ENCODE results near the gene CLEC18B.
A peak's percentile ranks its signal among the peaks of the same experiment; 100 is the strongest.
"Not testable (repeated sequence)": the region's sequence is repeated elsewhere in the genome, so short reads cannot be mapped to it uniquely, and the experiment has no call there.

Gene CLEC18B

DNA sequence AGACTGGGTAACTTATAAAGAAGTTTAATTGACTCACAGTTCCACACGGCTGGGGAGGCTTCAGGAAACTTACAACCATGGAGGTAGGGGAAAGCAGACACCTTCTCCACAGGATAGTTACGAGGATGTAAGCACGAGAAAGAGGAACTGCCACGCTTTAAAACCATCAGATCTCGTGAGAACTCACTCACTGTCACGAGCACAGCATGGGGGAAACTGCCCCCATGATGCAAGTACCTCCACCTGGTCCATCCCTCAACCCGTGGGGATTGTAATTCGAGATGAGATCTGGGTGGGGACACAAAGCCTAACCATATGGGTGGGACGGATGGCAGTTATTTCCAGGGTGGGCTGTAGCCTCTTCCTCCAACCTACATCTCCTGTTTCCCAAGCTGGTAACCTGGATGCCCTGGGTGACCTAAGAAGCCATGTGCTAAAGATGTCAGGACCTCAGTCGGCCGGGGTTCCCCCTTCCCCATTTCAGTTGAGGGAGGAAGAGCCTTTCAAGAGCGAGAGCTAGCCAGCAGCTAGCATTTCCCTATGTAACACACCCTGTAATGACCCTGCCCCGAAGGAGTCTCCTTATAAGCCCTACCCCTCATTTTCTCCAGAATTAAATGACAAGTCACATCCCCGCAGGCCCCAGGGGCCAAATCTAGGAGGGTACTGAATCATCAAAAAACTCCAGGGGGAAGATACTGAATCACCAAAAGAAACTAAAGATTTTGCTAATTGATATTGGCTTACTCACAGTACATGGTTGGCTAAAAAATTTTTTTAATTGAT, 16.9 kb downstream of the CLEC18B start:
- DNase-seq, result not testable (repeated sequence)

DNA sequence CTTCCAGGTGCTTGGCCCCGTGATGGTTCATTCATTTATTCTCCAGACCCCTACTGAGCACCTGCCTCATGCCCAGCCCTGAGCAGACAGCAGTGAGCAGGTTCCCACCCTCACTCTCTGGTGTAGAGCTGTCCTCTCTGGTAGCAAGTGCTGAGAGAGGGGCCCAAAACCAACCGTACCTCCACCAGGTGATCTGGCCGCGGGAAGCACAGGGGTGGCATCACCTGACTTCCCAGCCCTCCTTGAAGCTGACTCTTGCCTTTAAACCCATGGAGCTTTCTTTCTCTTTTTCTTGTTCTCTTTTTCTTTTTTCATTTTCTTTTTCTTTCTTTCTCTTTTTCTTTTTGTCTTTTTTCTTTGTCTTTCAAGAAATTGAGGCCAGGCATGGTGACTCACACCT, 21.0 kb downstream of the CLEC18B start:
- not testable (repeated sequence) for DNase-seq

DNA sequence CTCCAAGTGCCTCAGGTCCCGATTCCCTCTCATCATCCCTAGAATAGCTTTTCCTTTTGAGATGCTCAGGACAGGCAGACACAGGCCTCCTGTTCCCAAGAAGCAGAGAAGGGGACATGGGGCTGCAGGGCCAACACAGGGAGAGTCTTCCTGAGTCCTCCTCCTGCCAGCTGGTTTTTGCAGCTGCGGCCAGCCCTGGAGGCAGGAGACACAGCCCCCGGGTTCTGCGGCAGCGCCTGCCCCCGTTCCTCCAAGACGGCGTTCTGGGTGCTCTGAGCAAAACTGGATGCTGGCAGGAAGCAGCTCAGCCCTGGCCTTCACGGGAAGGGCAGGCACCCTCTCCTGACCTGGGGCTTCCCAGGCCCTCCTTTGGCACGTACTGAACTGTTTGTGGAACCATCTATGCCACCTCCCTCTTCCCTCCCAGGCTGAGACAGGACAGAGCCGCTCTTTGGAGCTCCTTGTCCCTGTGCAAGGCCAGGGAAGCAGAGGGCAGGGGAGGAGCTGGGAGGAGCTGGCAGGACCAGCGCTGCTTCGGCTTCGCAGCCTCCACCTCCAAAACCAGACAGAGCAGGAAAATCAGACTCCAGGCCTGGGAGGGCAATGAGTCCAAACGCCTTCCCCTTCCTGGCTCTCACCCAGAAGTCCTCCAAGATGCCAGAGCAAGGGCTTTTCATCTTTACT, 22.9 kb downstream of the CLEC18B start:
- DNase-seq, result not testable (repeated sequence)

DNA sequence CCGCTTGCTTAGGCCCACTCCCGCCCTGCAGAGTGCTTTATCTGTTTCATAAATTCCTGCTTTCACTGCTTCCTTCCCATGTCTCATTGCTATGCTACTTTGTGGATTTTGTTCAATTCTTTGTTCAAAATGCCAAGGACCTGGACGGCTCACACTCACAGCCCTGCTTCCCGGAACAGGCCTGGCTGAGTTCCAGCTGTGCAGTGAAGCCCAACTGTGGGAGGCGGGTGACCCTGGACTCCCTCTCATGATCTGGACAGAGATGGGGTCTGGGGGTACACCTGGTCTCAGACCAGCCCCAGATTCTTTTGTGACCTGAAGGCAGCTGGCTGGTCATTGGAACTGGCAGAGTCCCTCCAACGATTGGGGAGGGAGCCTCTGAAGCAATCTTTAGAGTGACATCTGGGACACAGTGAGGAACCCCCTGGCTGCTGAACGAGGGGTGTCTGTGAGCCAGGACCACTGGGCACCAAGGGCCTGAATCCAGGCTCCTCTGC, 24.7 kb downstream of the CLEC18B start:
- not testable (repeated sequence) for DNase-seq

DNA sequence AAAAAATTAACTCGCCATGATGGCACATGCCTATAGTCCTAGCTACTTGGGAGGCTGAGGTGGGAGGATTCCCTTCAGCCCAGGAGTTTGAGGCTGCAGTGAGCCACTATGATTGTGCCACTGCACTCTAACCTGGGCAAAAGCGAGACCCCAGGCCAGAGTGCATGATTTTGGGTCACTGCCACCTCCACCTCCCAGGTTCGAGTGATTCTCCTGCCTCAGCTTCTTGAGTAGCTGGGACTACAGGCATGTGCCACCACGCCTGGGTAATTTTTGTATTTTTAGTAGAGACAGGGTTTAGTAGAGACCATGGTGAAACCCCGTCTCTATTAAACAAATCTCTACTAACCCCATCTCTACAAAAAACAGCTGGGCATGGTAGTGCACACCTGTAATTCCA, 26.7 kb downstream of the CLEC18B start:
- not testable (repeated sequence) for DNase-seq

DNA sequence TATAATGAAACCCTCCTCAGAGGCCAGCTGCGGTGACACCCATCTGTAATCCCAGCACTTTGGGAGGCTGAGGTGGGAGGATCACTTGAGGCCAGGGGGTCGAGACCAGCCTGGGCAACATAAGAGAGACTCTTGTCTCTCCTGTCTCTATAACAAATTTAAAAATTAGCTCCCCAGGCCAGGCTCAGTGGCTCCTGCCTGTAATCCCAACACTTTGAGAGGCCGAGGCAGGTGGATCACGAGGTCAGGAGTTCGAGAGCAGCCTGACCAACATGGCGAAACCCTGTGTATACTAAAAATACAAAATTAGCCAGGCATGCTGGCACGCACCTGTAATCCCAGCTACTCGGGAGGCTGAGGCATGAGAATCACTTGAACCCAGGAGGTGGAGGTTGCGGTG, 27.1 kb downstream of the CLEC18B start:
- not testable (repeated sequence) for DNase-seq

DNA sequence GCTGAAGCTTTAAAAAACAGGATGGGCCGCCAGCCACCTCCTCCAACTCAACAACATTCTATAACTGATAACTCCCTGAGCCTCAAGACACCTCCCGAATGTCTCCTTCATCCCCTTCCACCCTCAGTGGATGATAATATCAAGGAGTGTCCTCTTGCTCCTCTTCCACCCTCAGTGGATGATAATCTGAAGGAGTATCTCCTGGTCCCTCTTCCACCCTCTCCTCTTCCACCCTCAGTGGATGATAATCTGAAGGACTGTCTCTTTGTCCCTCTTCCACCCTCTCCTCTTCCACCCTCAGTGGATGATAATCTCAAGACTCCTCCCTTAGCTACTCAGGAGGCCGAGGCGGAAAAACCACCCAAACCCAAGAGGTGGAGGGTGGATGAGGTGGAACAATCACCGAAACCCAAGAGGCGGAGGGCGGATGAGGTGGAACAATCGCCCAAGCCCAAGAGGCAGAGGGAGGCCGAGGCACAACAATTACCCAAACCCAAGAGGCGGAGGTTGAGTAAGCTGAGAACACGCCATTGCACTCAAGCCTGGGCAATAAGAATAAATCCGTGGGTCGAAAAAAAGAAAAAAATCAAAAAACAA, 29.7 kb downstream of the CLEC18B start:
- DNase-seq, result not testable (repeated sequence)

DNA sequence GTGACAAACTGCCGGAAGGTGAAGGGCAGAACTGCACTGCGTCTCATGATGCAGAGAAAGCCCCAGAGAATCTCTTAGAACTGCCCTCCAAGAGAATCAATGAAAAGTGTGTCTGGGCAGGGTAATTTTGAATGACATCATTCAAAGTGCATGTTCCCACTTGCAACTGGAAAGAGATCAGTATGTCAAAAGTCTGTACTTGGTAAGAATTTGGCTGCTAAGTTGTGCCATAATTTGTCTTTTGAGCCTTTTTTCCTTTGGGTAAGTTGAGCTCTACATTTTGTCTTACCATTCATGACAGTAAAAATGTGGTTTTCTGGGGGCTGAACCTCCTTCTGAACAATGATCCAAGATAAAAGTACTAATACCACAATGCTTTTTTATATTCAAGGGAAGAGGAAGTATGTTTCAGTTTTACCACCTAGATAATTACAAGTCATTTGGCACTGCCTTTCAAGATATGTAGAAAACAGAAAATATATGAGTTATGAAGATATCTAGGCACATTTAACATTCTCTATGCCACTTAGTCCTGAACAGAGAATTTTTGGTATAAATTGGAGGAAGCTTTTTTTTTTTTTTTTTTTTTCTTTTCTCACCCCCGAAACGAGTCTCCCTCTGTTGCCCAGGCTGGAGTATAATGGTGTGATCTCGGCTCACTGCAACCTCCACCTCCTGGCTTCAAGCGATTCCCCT, 38.8 kb downstream of the CLEC18B start:
- DNase-seq, result not testable (repeated sequence)

DNA sequence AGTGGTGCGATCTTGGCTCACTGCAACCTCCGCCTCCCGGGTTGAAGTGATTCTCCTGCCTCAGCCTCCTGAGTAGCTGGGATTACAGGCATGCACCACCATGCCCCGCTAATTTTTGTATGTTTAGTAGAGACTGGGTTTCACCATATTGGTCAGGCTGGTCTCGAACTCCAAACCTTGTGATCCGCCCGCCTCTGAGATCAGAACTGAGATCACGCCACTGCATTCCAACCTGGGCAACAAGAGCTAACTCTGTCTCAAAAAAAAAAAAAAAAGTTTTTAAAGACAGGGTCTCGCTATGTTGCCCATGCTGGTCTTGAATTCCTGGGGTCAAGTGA, 47.5 kb downstream of the CLEC18B start:
- not testable (repeated sequence) for DNase-seq

DNA sequence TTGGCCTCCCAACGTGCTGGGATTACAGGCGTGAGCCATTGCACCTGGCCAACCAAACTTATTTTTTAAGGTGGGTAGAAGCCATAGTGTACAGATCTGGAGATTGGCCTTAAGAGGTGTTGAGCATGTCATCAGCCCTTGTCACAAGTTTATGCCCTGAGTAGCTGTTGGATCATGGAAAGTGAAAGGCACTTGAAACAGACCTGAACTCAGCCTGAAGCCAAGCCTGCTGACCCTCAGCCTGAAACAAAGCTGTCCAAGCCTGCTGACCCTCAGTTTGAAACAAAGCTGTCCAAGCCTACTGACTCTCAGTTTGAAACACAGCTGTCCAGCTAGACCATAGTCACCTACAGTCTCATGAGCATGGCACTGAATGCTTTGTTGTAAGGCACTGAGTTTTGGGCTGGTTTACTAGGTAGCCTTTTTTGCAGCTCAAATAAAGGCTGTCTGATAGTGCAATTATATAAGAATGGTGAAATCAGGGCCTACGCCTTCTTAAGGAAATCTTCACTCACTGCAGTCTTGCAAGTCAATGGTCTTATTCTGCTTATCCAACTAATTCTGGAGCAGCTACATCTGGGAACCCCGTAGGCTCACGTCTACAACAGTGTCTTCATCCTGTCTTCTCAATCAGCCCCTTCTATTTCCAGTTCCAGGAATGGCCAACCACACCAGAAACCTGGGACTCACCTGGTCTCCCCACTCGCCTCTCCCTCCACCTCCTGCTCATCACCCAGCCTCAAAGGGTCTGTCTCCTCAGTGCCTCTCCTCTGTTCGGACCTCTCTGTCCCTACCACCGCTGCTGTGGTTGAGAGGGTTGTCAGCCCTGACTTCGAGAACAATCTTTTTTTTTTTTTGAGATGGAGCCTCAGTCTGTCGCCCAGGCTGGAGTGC, 48.1 kb downstream of the CLEC18B start:
- DNase-seq, result no peak

DNA sequence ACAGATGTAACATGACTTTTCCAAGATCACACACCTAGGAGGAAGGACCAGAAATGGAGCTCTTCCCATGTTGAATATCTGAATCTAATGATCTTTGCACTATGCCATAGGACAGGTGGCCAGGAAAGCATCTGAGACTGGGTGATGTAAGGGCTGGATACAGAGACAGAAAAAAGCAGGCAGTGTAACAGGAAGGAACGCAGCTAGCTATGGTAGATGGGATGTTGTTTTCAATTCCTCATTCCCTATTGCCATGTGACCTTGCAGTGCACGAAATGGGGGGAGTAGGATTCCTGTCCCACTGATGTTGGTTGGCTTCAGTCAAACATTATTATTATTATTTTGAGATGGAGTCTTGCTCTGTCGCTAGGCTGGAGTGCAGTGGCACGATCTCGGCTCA, 48.9 kb downstream of the CLEC18B start:
- no peak for DNase-seq

DNA sequence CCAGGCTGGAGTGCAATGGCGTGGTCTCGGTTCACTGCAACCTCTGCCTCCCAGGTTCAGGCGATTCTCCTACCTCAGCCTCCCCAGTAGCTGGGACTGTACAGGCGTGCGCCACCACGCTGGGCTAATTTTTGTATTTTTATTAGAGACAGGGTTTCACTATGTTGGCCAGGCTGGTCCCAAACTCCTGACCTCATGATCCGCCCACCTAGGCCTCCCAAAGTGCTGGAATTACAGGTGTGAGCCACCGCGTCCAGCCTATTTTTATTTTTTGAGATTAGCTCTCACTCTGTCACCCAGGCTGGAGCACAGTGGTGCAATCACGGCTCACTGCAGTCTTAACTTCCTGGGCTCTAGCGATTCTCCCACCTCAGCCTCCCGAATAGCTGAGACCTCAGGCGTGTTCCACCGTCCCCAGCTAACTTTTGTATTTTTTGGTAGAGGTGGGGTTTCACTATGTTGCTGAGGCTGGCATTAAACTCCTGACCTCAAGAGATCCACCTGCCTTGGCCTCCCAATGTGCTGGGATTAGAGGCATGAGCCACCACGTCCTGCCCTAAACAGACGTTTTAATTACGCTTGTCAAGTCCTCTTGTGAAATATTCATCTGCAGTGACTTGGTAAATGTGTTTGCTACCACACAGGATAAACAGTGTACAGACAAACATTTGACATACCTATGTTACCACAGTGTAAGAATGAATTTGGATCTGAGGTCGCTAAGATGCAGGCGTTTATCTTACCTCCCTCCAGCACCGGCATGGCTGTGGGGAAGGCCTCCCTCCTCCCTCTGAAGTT, 50.7 kb downstream of the CLEC18B start:
- not testable (repeated sequence) for DNase-seq

DNA sequence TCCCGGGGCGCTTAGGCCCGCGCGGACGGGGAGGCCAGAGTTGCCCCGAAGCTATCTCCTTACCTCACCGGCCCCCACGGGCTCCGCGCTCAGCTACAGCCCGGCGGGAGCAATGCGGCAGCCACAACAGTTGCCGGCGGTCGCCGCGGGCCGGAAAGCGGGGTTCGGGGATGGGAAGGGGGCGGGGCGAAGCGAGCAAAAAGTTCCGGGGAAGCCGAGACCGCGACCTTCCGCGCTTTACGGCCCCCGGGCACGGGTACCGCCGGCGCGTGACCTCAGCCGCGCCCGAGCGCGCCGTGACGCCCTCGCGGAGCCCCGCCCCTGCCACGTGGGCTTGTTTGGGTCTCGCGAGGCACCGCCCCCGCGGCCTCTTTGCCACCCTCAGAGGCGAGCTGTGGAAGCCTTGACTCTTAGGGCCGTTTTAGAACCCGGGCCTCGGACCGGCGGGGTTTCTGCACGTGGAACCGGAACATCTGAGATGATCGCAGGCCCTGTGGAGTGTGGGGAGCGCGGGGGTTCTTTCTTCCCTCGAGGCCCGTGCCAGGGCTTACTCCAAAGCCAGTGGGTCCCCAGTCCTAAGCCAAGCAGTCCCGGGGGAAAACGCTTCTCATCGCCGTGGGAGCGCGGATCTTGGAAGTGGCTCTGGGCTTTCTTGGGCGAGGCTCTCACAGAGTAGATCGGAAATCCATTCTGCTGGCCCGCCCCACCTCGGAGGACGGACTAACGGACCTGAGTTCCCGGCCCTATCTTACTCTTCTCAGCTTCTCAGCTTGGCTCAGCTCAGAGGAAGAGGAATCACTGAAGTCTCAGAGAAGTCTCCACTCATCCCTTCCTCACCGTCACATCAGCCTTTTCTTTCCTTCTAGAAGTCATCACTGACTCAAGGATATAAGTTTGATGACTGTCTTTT, 53.0 kb downstream of the CLEC18B start:
- peak; percentile 97 for DNase-seq

DNA sequence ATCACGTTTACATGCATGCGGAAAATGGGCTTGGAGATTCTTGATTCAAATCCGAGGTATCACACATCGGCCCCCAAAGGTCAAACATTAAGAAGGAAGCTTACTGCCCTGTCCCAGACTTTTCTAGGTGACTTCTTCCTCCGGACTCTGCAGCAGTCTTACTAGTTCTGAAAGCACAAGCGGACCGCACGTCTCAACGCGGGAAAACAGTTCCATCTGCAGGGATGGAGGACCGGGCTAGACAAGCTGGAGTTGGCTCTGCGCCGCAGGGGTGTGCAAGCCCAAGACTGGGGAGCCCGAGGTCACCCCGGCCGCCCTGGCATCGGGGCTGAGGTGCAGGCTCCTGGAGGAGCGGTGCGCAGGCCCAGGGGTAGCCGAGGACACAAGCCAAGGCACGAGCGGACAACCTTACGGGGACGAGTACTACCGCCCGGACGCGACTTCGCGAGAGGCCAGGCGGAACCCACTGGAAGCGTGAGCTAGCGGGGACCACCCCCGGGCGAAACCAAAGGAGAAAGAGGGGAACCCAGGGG, 53.7 kb downstream of the CLEC18B start:
- DNase-seq, result peak; percentile 34

DNA sequence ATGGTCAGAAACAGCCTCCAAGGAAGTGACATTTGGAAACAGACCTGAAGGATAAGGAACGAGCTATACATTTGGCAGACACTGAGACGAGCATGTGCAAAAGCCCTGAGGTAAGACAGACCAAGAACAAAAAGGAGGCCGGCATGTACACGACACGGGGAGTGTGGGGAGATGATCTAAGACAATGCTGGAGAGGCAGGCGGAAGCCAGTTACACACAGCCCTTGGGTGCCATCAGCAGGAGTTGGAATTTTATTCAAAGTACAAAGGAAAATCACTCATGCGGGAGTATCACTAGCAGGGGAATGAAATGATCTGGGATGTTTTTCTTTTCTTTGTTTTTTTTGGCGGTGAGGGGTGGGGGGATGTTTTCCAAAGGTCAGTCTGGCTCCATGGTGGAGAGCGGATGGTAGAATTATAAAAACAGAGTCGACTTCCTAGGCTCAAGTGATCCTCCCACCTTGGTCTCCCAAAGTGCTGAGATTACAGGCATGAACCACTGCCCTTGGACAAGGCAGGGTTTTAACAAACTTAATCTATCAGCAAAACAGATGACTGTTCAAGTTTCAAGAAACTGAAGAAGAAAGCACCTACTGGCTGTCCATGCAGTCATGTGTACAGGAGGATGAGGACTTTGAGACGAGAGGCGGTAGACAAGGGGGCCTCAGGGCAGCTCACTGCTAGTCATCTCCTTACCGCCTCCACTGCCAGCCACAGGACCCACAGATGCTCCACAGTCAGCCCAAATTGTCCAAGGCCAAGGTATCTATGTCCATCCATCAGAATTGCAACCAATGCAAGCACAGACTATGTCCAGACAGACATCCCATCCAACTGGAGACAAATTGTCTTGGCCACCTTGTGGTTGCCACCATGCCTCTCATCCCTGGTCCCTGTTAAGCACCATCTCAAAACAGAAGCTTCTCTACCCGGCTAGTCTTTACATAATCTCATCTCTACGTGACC, 59.4 kb downstream of the CLEC18B start:
- DNase-seq, result not testable (repeated sequence)

All from activated CD4-positive, alpha-beta T cell treated with anti-CD3 and anti-CD28 coated beads, Interleukin-2, amount 50 U/mL, for 1 hour (primary cell).